K562 (cell line): Measurements from ENCODE around the gene BCAS3. TPM values are rescaled to one million over a fixed set of nuclear protein-coding genes. Genes with fewer than 3 reads are reported as not detected.
A peak's percentile ranks its signal among the peaks of the same experiment; 100 is the strongest.

Experiments
- ATAC-seq: fragments of 200-7000 bp; cut with Tn5 transposase; 3 replicates; pipeline ENCODE4 v1.9.1; 2020; ENCODE audit warnings: moderate library complexity
- BruUV-seq: library from RNA; stranded (reverse); fragments of 400-500 nt; replicated peaks from 2 replicates; lab custom pipeline; 2021; lab: Mats Ljungman, UMichigan
- CTCF ChIA-PET: fragments of 300-600 bp; formaldehyde crosslinking; extraction: SDS; loops from one replicate; lab custom pipeline; 2021; ENCODE audit warnings: low intra/inter-chr PET ratio; lab: Yijun Ruan, JAX
- POLR2A ChIA-PET: fragments of 300-600, 350-650 bp; sonication (Branson Sonifier 250); formaldehyde crosslinking; extraction: SDS; loops from one replicate; lab custom pipeline; 2021; ENCODE audit warnings: antibody characterized with exemption, inconsistent platforms; lab: Yijun Ruan, JAX
- DNase-seq, 4 experiments: peaks; one replicate each; pipeline versions ENCODE4 v3.0.0 to v3.0.0-alpha.2; 2011 to 2018; ENCODE audit warnings: low spot score in 3 of 4, mixed read lengths in 3 of 4; ENCODE audit errors: extremely low read depth in 1 of 4
- FAIRE-seq: peaks from 2 replicates; lab custom pipeline; 2011; peaks lifted over from hg19 to GRCh38; lab: Jason Lieb, UNC
- H2AFZ ChIP-seq: 2 replicates; pipeline ENCODE4 v1.6.0; 2011; ENCODE audit warnings: low read depth, low read length, control low read depth, inconsistent platforms
- H3K27ac ChIP-seq: fragments of 200-600 bp; 3 replicates; pipeline ENCODE4 v1.8.0; 2011; ENCODE audit warnings: low read depth, mild to moderate bottlenecking, control low read depth, inconsistent platforms, low read length, moderate library complexity, mixed read lengths; ENCODE audit errors: extremely low read depth
- H3K27me3 ChIP-seq, 2 experiments: fragments of 300-600 bp in 1 of 2; 2 replicates in 1 of 2; 3 replicates in 1 of 2; pipeline versions ENCODE4 v1.6.0 to v1.8.0; 2011; ENCODE audit warnings: inconsistent platforms in 2 of 2, low read length in 2 of 2, mild to moderate bottlenecking in 1 of 2, mixed read lengths in 1 of 2, moderate library complexity in 1 of 2; ENCODE audit not compliant: control insufficient read depth in 2 of 2, insufficient read depth in 2 of 2
- H3K36me3 ChIP-seq: fragments of 300-600 bp; 3 replicates; pipeline ENCODE4 v1.8.0; 2011; ENCODE audit warnings: mild to moderate bottlenecking, low read length, inconsistent platforms; ENCODE audit not compliant: control insufficient read depth, insufficient read depth
- H3K4me1 ChIP-seq, 2 experiments: fragments of 200-600 bp in 1 of 2; replicated peaks in 1 of 2; 2 replicates in 1 of 2; 3 replicates in 1 of 2; pipeline versions ENCODE4 v1.5.1 to v1.8.0; 2011; ENCODE audit warnings: inconsistent platforms in 2 of 2, low read length in 2 of 2, mild to moderate bottlenecking in 1 of 2, mixed read lengths in 1 of 2, moderate library complexity in 1 of 2; ENCODE audit not compliant: control insufficient read depth in 2 of 2, insufficient read depth in 2 of 2
- H3K4me2 ChIP-seq: 2 replicates; pipeline ENCODE4 v1.6.1; 2011; ENCODE audit warnings: low read length, control low read depth, inconsistent platforms, mixed read lengths; ENCODE audit not compliant: insufficient read depth
- H3K4me3 ChIP-seq: fragments of 200-600 bp; sonication (generic), shearing (Covaris generic); 2 replicates; pipeline ENCODE4 v1.5.1; 2016; ENCODE audit warnings: control low read depth, inconsistent platforms
- H3K79me2 ChIP-seq: fragments of 200-600 bp; 3 replicates; pipeline ENCODE4 v1.8.0; 2011; ENCODE audit warnings: low read length, inconsistent platforms; ENCODE audit not compliant: control insufficient read depth, insufficient read depth
- H3K9ac ChIP-seq, 2 experiments: 2 replicates each; pipeline versions ENCODE4 v1.6.0 to v1.6.1; 2011; ENCODE audit warnings: low read depth in 2 of 2, low read length in 2 of 2, control low read depth in 1 of 2, inconsistent platforms in 1 of 2, mild to moderate bottlenecking in 1 of 2, mixed read lengths in 1 of 2; ENCODE audit not compliant: insufficient read depth in 1 of 2
- H3K9me1 ChIP-seq: one replicate; pipeline ENCODE4 v1.6.0; 2011; ENCODE audit warnings: inconsistent platforms, mild to moderate bottlenecking, low read length, moderate library complexity; ENCODE audit not compliant: control insufficient read depth, insufficient read depth
- H3K9me3 ChIP-seq: replicated peaks from 2 replicates; pipeline ENCODE4 v1.5.1; 2011; ENCODE audit warnings: low read depth, low read length, inconsistent platforms; ENCODE audit not compliant: control insufficient read depth, insufficient read depth
- H4K20me1 ChIP-seq: replicated peaks from 2 replicates; pipeline ENCODE4 v1.6.1; 2011; ENCODE audit warnings: low read length, inconsistent platforms, mixed read lengths; ENCODE audit not compliant: control insufficient read depth, insufficient read depth
- ELK1 ChIP-seq: sonication (generic); formaldehyde crosslinking; IDR thresholded peaks from 2 replicates; pipeline ENCODE4 v1.8.1; 2022; ENCODE audit warnings: missing genetic modification reagents
- RBM17 ChIP-seq: fragments of 200-400 bp; formaldehyde crosslinking; IDR thresholded peaks from 2 replicates; pipeline ENCODE4 v1.6.1; 2017; ENCODE audit warnings: low read depth, mild to moderate bottlenecking, low read length, borderline replicate concordance
- ZBTB11 ChIP-seq, 3 experiments: fragments of 200-800 bp in 1 of 3; fragments of 250-450 bp in 1 of 3; fragments of 450-650 bp in 1 of 3; sonication (Bioruptor Pico) in 1 of 3; sonication (Bioruptor generic) in 1 of 3; formaldehyde crosslinking in 1 of 3; IDR thresholded peaks; 2 replicates each; pipeline versions ENCODE4 v1.6.1 to v1.8.0; 2016 to 2022; ENCODE audit warnings: mild to moderate bottlenecking in 2 of 3, missing genetic modification characterization in 2 of 3, missing compliant biosample characterization in 1 of 3, moderate library complexity in 1 of 3
- whole genome bisulfite sequencing: fragments of 100-300 bp; shearing (Covaris generic); methylation state at CpG from one replicate; pipeline ENCODE4 v1.1.6; 2016; ENCODE audit warnings: low coverage, mixed read lengths; ENCODE audit not compliant: insufficient coverage; ENCODE audit errors: missing lambda C conversion rate; 5-methylcytosine and 5-hydroxymethylcytosine counted together
- in situ Hi-C: fragments of 300-500 bp; cut with MboI; formaldehyde crosslinking; loops from 4 replicates; pipeline ENCODE4 v1.15.0; 2018; ENCODE audit warnings: inconsistent platforms, mixed read lengths
- intact Hi-C: fragments of 100-400 bp; cut with micrococcal nuclease; formaldehyde crosslinking; loops from 2 replicates; pipeline ENCODE4 v1.14.2; 2022
- polyA plus RNA-seq, 8 experiments: library from polyadenylated mRNA; depleted of rRNA in 4 of 8; stranded (reverse) in 5 of 8; unstranded in 3 of 8; fragments of >200 nt; fragmentation: Nextera tagmentation in 2 of 8; fragmentation: Illumina TruSeq in 1 of 8; extraction: Ambion mirVana in 2 of 8; extraction: Trizol in 1 of 8; gene quantifications; 2 replicates each; pipeline versions ENCODE4 v1.2.1 to v1.2.3, GENCODE V29; 2011 to 2014; ENCODE audit warnings: inconsistent platforms in 1 of 8, missing spikeins in 1 of 8
- total RNA-seq, 7 experiments: library from RNA; depleted of rRNA in 6 of 7; stranded (reverse); fragments of >200 nt in 6 of 7; fragmentation: Illumina TruSeq in 2 of 7; extraction: Trizol in 2 of 7; gene quantifications; 2 replicates each; pipeline versions ENCODE4 v1.2.1 to v1.2.3, GENCODE V29; 2011 to 2021; ENCODE audit warnings: low replicate concordance in 1 of 7

The BCAS3 gene
- total and polyA plus RNA-seq, 9 of the 15 experiments (the other 6 are each of a cell fraction or from before 2014, with no cell fraction given): 1.9 to 5.5 (median 3.5) TPM

GRCh38 chr17:61249649-61250299 lies 572.1 kb downstream of the BCAS3 start:
- H3K9me3 ChIP-seq: no peaks in the 10 kb centered on the region

More at GRCh38 chr17:61249649-61250299, 572.1 kb downstream of the BCAS3 start:
- no peak for ATAC-seq
- H3K9ac ChIP-seq: no peak overlapping the region
- WGBS: 0% methylated on average over 4 of the region's 4 CpGs
- no peaks in the 10 kb centered on the region for H3K9me1 ChIP-seq
- in situ Hi-C loops (no loop called here), intact Hi-C loops (no loop called here)
- no peak for FAIRE-seq
- DNase-seq: no peak
- TF ChIP-seq ZBTB11 (CRISPR knock-in tag; IDR thresholded peaks at IDR 0.05) (peak in 1 of 3 experiments; percentile 37; a peak in 1 of 6 replicates), ELK1 (CRISPR knock-in tag) (no peak), RBM17 (no peak)
- H3K27ac ChIP-seq: no peak overlapping the region
- no peaks in the 10 kb centered on the region for H3K36me3 ChIP-seq
- no TSS peak for BruUV-seq
- H3K4me2 ChIP-seq: no peak overlapping the region
- H4K20me1 ChIP-seq: no peaks in the 10 kb centered on the region
- H2AFZ ChIP-seq: no peak overlapping the region
- ChIA-PET CTCF (no interaction called here), POLR2A (no interaction called here)
- H3K4me1 ChIP-seq: no peaks in the 10 kb centered on the region
- no peak overlapping the region for H3K4me3 ChIP-seq
- H3K79me2 ChIP-seq: no peaks in the 10 kb centered on the region
- H3K27me3 ChIP-seq: peaks cover 4 to 7% of the 10 kb centered on the region in 2 experiments; a peak in 3 of 5 replicates
